ENCODE results near the gene GPR3. TPM values are rescaled to one million over a fixed set of nuclear protein-coding genes. Genes with fewer than 3 reads are reported as not detected.

GPR3 gene
- total and polyA plus RNA-seq, 10 of the 15 experiments (the other 5 are each of a cell fraction or from before 2014, with no cell fraction given) = 0.33 to 1.4 (median 0.63) TPM; not detected in 3

DNA sequence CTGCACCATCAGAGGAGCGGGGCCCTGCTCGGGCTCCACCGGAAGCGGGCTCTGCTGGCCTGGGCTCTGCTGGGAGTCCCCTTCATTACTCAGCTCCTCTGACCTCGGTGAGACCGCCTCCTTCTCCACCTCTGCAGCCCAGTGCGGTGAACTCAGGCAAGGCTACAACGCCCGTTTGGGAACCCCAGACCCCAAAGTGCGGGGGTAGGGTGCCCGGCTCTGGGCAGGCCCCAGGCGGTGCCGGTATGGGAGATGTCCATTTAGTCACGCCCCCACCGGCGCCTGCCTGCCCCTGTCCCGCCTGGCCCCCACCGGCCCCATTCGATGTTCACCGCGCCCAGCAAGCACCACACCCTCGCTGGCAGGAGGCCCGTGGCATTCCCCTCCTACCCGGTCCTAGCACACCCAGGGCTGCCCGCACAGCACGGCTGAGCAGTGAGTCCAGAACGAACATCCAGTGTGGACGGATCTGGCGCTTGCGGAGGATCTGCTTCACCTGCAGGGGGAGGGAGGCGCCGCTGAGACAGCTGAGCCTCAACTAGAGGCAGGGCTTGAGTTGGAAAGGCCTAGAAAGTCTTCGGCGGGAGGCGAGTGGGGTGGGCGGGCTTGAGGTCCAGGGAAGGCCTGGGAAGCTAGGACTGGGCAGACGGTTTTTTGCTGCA lies 35.7 kb upstream of the GPR3 start:
- peaks cover 13% of the 10 kb centered on the region for H3K4me1 ChIP-seq (ENCODE audit: control insufficient read depth, insufficient read depth, low read length)

More for the DNA sequence above, 35.7 kb upstream of the GPR3 start:
- Histone ChIP-seq H3K9ac (ENCODE audit: control insufficient read depth, insufficient read depth, low read length) (no peak overlapping the region), H4K20me1 (ENCODE audit: control insufficient read depth, insufficient read depth) (no peaks in the 10 kb centered on the region), H3K9me3 (replicated peaks; ENCODE audit: control insufficient read depth, insufficient read depth, low read length) (no peaks in the 10 kb centered on the region), H2AFZ (ENCODE audit: control insufficient read depth, low read depth, low read length) (peak overlapping the region; percentile 93), H3K4me2 (ENCODE audit: control insufficient read depth, insufficient read depth) (peak overlapping the region; percentile 68; the same call in 1 of the 2 replicates), H3K4me3 (peak overlapping the region; percentile 54; the same call in 1 of the 2 replicates), H3K79me2 (ENCODE audit: control insufficient read depth, insufficient read depth, low read length) (no peaks in the 10 kb centered on the region), H3K36me3 (ENCODE audit: control insufficient read depth in 2 of 2, insufficient read depth in 2 of 2, low read length in 1 of 2) (no peaks in the 10 kb centered on the region), H3K27me3 (replicated peaks in 1 of 2; ENCODE audit: control insufficient read depth in 2 of 2, insufficient read depth in 2 of 2, low read length in 1 of 2) (no peaks in the 10 kb centered on the region; a peak in 1 of 4 replicates), H3K27ac (ENCODE audit: control insufficient read depth, insufficient read depth) (no peak overlapping the region)
- ChIA-PET CTCF (interaction anchor here (0.9 to 8.7 kb wide), 22 partner anchors 10 to 306 kb away, joined by 3 to 126 read pairs (median 5); partner anchors contain the start of genes AHDC1, GPR3, MAP3K6 and SYTL1), POLR2A (no interaction called here), RAD21 (ENCODE audit: unreplicated experiment) (interaction anchor here (0.7 to 3.1 kb wide), 8 partner anchors 9 to 257 kb away, joined by 3 to 16 read pairs (median 4); partner anchors contain the start of genes GPR3 and MAP3K6), SMC1A (ENCODE audit: uncharacterized antibody, unreplicated experiment) (interaction anchor here (0.8 to 2.0 kb wide), 10 partner anchors 8 to 250 kb away, joined by 3 to 16 read pairs (median 4); partner anchors contain the start of gene MAP3K6)
- FAIRE-seq = no peak
- intact Hi-C loops (cut with micrococcal nuclease; ENCODE audit: unreplicated experiment) = loop anchor here (1.0 kb wide), 1 partner anchor 32 kb away; no protein-coding TSS in a partner anchor
- 23% methylated on average over 34 of the region's 37 CpGs for WGBS (ENCODE audit: insufficient coverage, insufficient replicate concordance, low lambda C conversion rate, missing lambda C conversion rate)
- in situ Hi-C loops (cut with MboI) = no loop called here
- TF ChIP-seq SMAD5 (IDR thresholded peaks at IDR 0.05; ENCODE audit: low read depth) (no peak), MAX (IDR thresholded peaks at IDR 0.05; ENCODE audit: low read depth, low read length) (no peak), PBX3 (IDR thresholded peaks at IDR 0.05; ENCODE audit: insufficient replicate concordance, low read depth, low read length) (no peak), ZNF622 (IDR thresholded peaks at IDR 0.05) (no peak)
- no peak for DNase-seq (ENCODE audit: low read depth, low spot score)
- BruUV-seq (replicated peaks) = no TSS peak
- ATAC-seq = no peak
